Endometrial microvascular endothelial cells (primary cell): ENCODE measurements around the gene HOMER1. TPM values are rescaled to one million over a fixed set of nuclear protein-coding genes. Genes with fewer than 3 reads are reported as not detected.
"Not testable (repeated sequence)": the region's sequence is repeated elsewhere in the genome, so short reads cannot be mapped to it uniquely, and the experiment has no call there.

ENCODE experiments used
- in situ Hi-C: cut with HindIII; loops from 2 replicates; pipeline ENCODE4 v1.10.0; 2017; ENCODE audit warnings: low sequenced_read_pairs, low pct_unique_long_range_greater_than_20kb; ENCODE audit errors: inconsistent ontology term
- total RNA-seq: library from RNA; depleted of rRNA; stranded (reverse); fragments of >200 nt; gene quantifications from one replicate; pipeline ENCODE4 v1.2.3, GENCODE V29; 2015; ENCODE audit errors: inconsistent ontology term

The HOMER1 gene
- total RNA-seq, 1 donor from 2014 or later: 6.3 TPM

GRCh38 chr5:79454043-79454442, 59.9 kb downstream of the HOMER1 start:
- in situ Hi-C loops: no loop called here

DNA sequence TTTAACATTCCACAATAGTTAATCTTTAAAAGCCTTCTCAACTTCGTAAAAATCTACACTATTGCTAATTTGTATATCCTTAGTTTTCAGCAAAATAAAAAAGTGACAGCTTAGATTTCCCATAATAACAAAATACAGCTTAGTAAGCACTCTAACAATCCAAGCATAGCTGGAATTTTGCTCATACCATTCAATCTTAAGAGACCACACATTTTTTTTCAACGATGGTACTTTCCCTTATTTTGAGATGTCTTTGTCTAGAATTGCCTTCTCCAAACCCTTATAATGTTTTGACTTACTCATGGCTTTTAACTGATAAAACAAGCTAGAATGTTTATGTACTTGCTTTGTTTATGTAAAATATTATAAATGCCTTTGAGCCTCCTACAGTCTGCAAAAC, 65.6 kb downstream of the HOMER1 start:
- in situ Hi-C loops: no loop called here

DNA sequence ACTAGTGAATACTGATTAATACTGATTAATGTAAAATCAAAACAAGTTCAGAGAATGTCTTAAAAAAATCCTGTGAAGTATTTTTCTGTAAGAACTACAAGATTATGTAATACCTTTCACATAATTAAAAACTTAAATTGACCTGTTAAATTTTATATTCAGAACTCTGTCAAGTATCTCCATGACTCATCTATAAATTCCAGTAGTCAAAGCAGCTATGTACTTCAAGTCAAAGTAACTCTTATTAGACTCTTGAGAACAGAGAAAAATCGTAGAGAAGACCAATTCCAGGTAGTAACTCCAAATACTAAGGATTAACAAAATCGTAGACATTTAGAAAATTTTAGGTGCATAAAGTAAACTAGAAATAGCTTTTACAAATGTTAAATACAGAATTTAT, 77.1 kb downstream of the HOMER1 start:
- in situ Hi-C loops: no loop called here

DNA sequence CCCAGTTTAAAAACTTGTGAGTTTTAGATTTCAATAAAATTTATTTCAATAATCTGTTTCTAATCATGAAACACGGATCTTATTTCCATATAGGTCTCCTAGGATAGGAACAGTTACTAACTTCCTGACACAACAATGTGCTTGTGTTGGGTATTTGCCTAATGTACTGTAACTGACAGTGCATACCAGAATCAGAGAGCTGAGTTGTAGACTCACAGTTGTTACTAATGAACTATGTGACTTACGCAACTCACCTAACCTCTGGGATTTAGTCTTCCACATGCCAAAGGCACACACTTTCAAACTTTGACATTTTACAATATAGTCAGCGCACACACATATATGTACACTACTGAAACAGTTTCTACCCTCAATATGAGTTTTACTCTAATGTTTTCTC, 77.7 kb downstream of the HOMER1 start:
- in situ Hi-C loops: no loop called here

DNA sequence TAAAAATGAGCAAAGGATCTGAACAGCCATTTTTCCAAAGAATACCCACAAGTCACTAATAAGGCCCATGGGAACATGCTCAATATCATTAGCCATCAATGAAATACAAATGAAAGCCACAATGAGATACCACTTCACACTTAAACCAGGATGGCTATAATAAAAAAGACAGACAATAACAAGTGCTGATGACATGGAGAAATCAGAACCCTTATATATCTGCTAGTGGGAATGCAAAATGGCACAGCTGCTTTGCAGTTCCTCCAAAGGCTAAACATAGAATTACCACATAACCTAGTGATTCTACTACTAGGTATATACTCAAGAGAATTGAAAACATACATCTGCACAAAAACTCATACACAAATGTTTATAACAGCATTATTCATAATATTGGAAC, 83.7 kb downstream of the HOMER1 start:
- in situ Hi-C loops: no loop called here

DNA sequence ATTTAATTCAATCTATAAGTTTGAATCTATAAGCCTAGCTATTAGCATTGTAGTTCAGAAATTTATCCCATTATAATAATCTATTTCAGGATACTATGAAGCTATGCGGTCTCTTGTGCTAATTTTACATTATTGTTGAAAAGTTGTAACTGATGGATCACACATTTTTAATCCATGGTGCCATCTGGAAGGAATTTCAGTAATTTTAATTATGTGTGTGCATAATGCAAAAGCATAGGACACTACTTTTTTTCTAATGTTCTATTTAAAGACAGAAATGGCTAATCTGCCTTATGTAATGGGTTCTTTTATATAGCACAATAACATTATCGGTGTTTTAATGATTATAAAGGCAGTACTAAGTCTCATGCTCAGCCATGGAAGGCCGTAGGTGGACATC, 90.6 kb downstream of the HOMER1 start:
- in situ Hi-C loops: no loop called here

GRCh38 chr5:79420248-79420647, 93.7 kb downstream of the HOMER1 start:
- in situ Hi-C loops: no loop called here

DNA sequence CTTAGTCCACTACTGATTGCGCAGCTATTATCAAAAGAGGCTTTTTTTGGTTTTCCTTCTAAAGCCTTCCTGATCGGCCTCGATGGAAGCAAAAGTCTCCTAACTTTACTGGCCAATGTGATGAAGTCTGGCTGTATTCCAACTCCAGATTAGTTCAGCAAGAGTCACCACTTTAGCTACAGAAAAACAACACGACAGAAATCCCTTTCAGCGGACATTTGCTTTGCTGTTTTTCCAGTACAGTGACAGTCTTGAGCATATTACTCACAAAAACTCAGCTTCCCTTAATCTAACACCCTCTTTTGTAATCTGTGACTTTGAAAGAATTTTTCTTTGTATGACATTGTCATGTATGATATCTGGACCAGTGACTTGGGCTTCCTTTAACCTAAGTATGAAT, 95.7 kb downstream of the HOMER1 start:
- in situ Hi-C loops: no loop called here

- in situ Hi-C loops: no loop called here
These were observed 96.4 kb downstream of the HOMER1 start for GRCh38 chr5:79417495-79417894.

DNA sequence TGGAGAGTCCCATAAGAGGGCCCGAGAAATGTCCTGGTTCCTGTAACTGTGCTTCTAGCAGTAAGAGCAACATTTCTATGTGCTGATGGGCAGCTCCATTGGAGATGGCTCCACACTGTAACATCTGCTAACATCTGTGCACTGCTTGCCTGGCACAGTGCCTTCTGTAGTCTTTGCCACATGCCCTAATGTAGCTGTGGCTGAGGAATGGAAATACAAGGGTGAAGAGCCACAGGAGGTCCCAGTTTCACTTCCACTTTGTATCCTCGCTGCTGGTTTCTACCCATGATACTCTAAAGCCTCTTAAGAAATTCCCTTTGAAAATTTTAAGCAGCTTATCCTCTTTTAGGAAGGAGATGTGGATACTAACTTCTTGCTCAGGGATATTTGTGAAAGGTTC, 97.4 kb downstream of the HOMER1 start:
- in situ Hi-C loops: no loop called here

GRCh38 chr5:79413112-79413511, 100.8 kb downstream of the HOMER1 start:
- in situ Hi-C loops: no loop called here

DNA sequence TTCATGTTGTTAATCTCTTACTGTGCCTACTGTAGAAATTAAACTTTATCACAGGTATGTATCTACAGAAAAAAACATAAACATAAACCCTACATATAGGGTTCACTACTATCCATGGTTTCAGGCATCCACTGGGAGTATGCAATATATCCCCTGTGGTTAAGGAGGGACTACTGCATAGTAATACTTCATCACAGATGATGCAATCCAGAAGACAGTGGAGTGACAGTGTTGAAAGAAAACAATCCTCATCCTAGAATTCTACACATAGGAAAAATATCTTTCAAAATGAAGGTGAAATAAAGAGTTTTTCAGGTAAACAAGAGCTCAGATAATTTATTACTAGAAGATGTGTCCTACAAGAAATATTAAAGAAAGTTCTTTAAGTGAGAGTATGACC, 105.9 kb downstream of the HOMER1 start:
- in situ Hi-C loops: no loop called here

GRCh38 chr5:79407591-79407990, 106.3 kb downstream of the HOMER1 start:
- in situ Hi-C loops: no loop called here

DNA sequence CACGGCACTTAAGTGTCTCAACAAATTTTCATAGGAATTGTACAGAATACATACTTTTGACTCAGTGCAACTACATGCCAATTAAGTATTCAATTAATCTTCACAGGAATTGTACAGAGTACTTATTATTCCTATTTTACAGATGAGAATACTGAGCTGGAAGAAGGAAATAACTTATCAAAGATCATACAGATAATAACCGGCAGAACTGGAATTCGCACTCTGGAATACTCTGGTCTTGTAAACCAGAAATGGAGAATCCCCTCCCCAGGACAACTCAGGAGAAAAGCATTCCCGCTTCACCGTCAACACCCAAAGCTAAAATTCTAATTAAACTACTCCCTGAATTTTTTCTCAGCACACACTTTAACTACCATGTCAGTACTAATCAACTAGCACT, 112.7 kb downstream of the HOMER1 start:
- in situ Hi-C loops: no loop called here

GRCh38 chr5:79399046-79399445, 114.9 kb downstream of the HOMER1 start:
- in situ Hi-C loops: no loop called here

GRCh38 chr5:79397080-79397479, 116.9 kb downstream of the HOMER1 start:
- in situ Hi-C loops: no loop called here

DNA sequence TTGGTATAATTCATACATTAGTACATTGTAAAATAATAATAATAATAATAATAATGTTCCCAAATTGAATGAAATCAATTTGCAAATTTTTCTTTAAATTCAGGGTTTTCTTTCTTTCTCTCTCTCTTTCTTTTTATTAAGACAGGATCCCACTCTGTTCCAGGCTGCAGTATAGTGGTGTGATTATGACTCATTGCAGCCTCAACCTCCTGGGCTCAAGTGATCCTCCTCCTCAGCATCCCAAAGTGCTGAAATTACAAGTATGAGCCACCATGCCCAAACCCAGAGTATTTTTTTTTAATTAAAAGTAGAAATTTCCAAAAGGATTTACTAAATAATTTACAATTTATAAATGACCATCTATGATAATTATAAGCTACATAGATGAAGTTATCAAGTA, 117.7 kb downstream of the HOMER1 start:
- in situ Hi-C loops: no loop called here

DNA sequence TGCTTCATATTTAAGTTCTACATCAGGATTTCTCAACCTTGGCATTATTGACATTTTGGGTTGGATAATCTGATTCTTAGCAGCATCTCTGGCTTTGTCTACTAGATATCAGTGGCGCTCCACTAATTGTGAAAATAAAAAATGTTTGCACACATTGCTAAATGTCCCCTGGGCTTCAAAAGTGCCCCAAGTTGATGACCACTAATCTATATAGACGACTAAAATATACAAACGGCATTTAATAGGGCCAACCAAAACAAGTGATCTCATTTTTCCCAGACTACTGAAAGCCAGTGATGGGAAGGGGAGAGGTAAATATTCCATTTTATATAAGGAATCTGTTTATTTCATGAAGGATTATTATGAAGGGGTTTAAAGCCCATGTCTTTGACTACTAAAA, 118.6 kb downstream of the HOMER1 start:
- in situ Hi-C loops: no loop called here

GRCh38 chr5:79392776-79393175, 121.2 kb downstream of the HOMER1 start:
- in situ Hi-C loops: no loop called here

- in situ Hi-C loops: no loop called here
These were observed 127.3 kb downstream of the HOMER1 start for GRCh38 chr5:79386679-79387078.

- in situ Hi-C loops: not testable (repeated sequence)
These were observed 128.8 kb downstream of the HOMER1 start for GRCh38 chr5:79385126-79385525.
